ENCODE results near the gene PIP4K2B.

- TF ChIP-seq CTCF (IDR thresholded peaks at IDR 0.05; ENCODE audit: poor library complexity, severe bottlenecking) = no peak
- no peak for TF ChIP-seq EP300 (conservative IDR thresholded peaks at IDR 0.05; ENCODE audit: poor library complexity, severe bottlenecking)
- TF ChIP-seq EZH2 (IDR thresholded peaks at IDR 0.05; ENCODE audit: borderline replicate concordance, insufficient read depth, low read length, poor library complexity, severe bottlenecking) = no peak
- TF ChIP-seq, protein P1, sequence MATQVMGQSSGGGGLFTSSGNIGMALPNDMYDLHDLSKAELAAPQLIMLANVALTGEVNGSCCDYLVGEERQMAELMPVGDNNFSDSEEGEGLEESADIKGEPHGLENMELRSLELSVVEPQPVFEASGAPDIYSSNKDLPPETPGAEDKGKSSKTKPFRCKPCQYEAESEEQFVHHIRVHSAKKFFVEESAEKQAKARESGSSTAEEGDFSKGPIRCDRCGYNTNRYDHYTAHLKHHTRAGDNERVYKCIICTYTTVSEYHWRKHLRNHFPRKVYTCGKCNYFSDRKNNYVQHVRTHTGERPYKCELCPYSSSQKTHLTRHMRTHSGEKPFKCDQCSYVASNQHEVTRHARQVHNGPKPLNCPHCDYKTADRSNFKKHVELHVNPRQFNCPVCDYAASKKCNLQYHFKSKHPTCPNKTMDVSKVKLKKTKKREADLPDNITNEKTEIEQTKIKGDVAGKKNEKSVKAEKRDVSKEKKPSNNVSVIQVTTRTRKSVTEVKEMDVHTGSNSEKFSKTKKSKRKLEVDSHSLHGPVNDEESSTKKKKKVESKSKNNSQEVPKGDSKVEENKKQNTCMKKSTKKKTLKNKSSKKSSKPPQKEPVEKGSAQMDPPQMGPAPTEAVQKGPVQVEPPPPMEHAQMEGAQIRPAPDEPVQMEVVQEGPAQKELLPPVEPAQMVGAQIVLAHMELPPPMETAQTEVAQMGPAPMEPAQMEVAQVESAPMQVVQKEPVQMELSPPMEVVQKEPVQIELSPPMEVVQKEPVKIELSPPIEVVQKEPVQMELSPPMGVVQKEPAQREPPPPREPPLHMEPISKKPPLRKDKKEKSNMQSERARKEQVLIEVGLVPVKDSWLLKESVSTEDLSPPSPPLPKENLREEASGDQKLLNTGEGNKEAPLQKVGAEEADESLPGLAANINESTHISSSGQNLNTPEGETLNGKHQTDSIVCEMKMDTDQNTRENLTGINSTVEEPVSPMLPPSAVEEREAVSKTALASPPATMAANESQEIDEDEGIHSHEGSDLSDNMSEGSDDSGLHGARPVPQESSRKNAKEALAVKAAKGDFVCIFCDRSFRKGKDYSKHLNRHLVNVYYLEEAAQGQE (IDR thresholded peaks at IDR 0.05; ENCODE audit: borderline replicate concordance) = no peak
Observed at GRCh38 chr17:38724337-38724988, 74.9 kb downstream of the PIP4K2B start.

Measured in neural cell (in vitro differentiated cells).